Measurements from ENCODE around the gene AHRR. TPM values are rescaled to one million over a fixed set of nuclear protein-coding genes. Genes with fewer than 3 reads are reported as not detected.

The AHRR gene
- total and polyA plus RNA-seq, 2 of the 4 experiments (the other 2 are of a cell fraction) = 15.6 to 37.1 TPM

DNA sequence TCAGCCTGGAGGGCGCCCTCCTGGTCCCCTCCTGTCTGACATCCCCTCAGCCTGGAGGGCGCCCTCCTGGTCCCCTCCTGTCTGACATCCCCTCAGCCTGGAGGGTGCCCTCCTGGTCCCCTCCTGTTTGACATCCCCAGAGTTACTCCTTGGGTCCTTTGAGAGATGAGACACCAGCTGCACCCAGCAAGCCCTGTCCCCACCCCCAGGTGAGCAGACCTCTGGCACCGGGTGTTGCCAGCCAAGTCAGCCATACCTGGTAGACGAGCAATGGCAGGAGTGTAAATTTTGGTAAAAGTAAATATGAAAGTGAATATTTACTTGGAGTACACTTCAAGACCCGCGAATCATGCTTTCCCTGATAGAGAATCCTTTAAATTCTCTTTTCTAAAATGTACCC is 146.9 kb downstream of the AHRR start:
- ChIA-PET CTCF (no interaction called here), POLR2A (ENCODE audit: unreplicated experiment) (no interaction called here)
- Histone ChIP-seq H3K9ac (ENCODE audit: low read depth, low read length) (no peak overlapping the region), H3K23ac (ENCODE audit: low read depth, low read length) (no peak overlapping the region), H3K4me1 (ENCODE audit: control insufficient read depth, insufficient read depth, low read length) (peaks cover 5% of the 10 kb centered on the region; the same call in 1 of the 2 replicates), H3K9me1 (ENCODE audit: insufficient read depth, low read length) (peaks cover 4% of the 10 kb centered on the region), H4K5ac (ENCODE audit: low read depth, low read length) (no peak overlapping the region), H2BK120ac (ENCODE audit: low read depth, low read length) (no peak overlapping the region), H3K4me2 (ENCODE audit: low read depth, low read length) (no peak overlapping the region), H3K79me1 (ENCODE audit: low read depth in 1 of 2, low read length in 2 of 2) (peaks cover 11 to 30% of the 10 kb centered on the region in 2 experiments), H2BK20ac (ENCODE audit: low read depth, low read length) (no peak overlapping the region), H4K20me1 (ENCODE audit: insufficient read depth, low read length) (peaks cover 4% of the 10 kb centered on the region; the same call in 1 of the 2 replicates), H3K27me3 (ENCODE audit: control insufficient read depth, insufficient read depth, low read length) (no peaks in the 10 kb centered on the region), H3K18ac (ENCODE audit: low read depth, low read length) (no peak overlapping the region), H2AK5ac (ENCODE audit: low read depth, low read length) (no peak overlapping the region), H3K27ac (ENCODE audit: insufficient read depth, low read length) (no peak overlapping the region), H3K14ac (replicated peaks; ENCODE audit: low read depth, low read length) (no peak overlapping the region), H3K36me3 (ENCODE audit: control insufficient read depth, insufficient read depth, low read length) (peaks cover 45% of the 10 kb centered on the region), H2BK15ac (ENCODE audit: low read depth, low read length) (no peak overlapping the region), H4K91ac (ENCODE audit: insufficient read depth, low read depth, low read length) (no peak overlapping the region), H3K4me3 (ENCODE audit: insufficient read depth, low read depth, low read length) (no peak overlapping the region), H4K8ac (ENCODE audit: low read depth in 2 of 2, low read length in 2 of 2) (no peak overlapping the region), H3K56ac (ENCODE audit: extremely low read depth, insufficient read depth, low read length) (no peak overlapping the region), H2BK5ac (ENCODE audit: low read depth, low read length, poor library complexity, severe bottlenecking) (no peak overlapping the region), H3K4ac (ENCODE audit: low read depth, low read length) (no peak overlapping the region), H2AK9ac (replicated peaks; ENCODE audit: low read depth, low read length, poor library complexity) (no peak overlapping the region), H3K9me3 (ENCODE audit: control insufficient read depth, insufficient read depth, low read length) (no peaks in the 10 kb centered on the region), H2AFZ (replicated peaks; ENCODE audit: low read length, poor library complexity) (no peak overlapping the region)
- TF ChIP-seq CEBPB (IDR thresholded peaks at IDR 0.05; ENCODE audit: low read depth, low read length) (no peak), FOS (IDR thresholded peaks at IDR 0.05; ENCODE audit: low read depth, low read length) (no peak), NFE2L2 (IDR thresholded peaks at IDR 0.05; ENCODE audit: low read depth, low read length) (no peak), MAZ (IDR thresholded peaks at IDR 0.05; ENCODE audit: borderline replicate concordance, low read depth, low read length) (no peak), RCOR1 (IDR thresholded peaks at IDR 0.05; ENCODE audit: insufficient replicate concordance, low read length) (no peak), MAFK (IDR thresholded peaks at IDR 0.05; ENCODE audit: low read depth, low read length) (no peak), BHLHE40 (IDR thresholded peaks at IDR 0.05; ENCODE audit: low read depth, low read length) (no peak), MXI1 (IDR thresholded peaks at IDR 0.05; ENCODE audit: borderline replicate concordance, low read depth, low read length) (no peak), CHD1 (IDR thresholded peaks at IDR 0.05; ENCODE audit: low read depth, low read length) (no peak), RFX5 (IDR thresholded peaks at IDR 0.05; ENCODE audit: low read depth, low read length) (no peak), RAD21 (IDR thresholded peaks at IDR 0.05; ENCODE audit: low read length) (no peak)
- TF ChIP-seq, protein P1, sequence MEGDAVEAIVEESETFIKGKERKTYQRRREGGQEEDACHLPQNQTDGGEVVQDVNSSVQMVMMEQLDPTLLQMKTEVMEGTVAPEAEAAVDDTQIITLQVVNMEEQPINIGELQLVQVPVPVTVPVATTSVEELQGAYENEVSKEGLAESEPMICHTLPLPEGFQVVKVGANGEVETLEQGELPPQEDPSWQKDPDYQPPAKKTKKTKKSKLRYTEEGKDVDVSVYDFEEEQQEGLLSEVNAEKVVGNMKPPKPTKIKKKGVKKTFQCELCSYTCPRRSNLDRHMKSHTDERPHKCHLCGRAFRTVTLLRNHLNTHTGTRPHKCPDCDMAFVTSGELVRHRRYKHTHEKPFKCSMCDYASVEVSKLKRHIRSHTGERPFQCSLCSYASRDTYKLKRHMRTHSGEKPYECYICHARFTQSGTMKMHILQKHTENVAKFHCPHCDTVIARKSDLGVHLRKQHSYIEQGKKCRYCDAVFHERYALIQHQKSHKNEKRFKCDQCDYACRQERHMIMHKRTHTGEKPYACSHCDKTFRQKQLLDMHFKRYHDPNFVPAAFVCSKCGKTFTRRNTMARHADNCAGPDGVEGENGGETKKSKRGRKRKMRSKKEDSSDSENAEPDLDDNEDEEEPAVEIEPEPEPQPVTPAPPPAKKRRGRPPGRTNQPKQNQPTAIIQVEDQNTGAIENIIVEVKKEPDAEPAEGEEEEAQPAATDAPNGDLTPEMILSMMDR (conservative IDR thresholded peaks at IDR 0.05; ENCODE audit: low read depth, low read length) = no peak
- TF ChIP-seq, protein P2, sequence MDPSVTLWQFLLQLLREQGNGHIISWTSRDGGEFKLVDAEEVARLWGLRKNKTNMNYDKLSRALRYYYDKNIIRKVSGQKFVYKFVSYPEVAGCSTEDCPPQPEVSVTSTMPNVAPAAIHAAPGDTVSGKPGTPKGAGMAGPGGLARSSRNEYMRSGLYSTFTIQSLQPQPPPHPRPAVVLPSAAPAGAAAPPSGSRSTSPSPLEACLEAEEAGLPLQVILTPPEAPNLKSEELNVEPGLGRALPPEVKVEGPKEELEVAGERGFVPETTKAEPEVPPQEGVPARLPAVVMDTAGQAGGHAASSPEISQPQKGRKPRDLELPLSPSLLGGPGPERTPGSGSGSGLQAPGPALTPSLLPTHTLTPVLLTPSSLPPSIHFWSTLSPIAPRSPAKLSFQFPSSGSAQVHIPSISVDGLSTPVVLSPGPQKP (IDR thresholded peaks at IDR 0.05; ENCODE audit: borderline replicate concordance, low read depth, low read length) = no peak
- TF ChIP-seq, protein P3, sequence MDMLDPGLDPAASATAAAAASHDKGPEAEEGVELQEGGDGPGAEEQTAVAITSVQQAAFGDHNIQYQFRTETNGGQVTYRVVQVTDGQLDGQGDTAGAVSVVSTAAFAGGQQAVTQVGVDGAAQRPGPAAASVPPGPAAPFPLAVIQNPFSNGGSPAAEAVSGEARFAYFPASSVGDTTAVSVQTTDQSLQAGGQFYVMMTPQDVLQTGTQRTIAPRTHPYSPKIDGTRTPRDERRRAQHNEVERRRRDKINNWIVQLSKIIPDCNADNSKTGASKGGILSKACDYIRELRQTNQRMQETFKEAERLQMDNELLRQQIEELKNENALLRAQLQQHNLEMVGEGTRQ (IDR thresholded peaks at IDR 0.05; ENCODE audit: low read depth, low read length) = no peak
- BruUV-seq (replicated peaks) = no TSS peak
- no peak for DNase-seq
- in situ Hi-C loops (cut with MboI; ENCODE audit: low sequenced_read_pairs) = no loop called here
- no CpG with 5 or more reads among the region's 6 CpGs for WGBS, 2 experiments (ENCODE audit: extremely low coverage in 2 of 2, insufficient read length in 1 of 2)
- ATAC-seq (ENCODE audit: low read depth) = no peak
- dilution Hi-C loops (cut with HindIII; ENCODE audit: low sequenced_read_pairs, unreplicated experiment) = no loop called here
- intact Hi-C loops (cut with micrococcal nuclease) = no loop called here
